Bronchial epithelial cell (primary cell): ENCODE results near the gene ASIC2. TPM values are rescaled to one million over a fixed set of nuclear protein-coding genes. Genes with fewer than 3 reads are reported as not detected.

ENCODE experiments used
- DNase-seq: peaks from one replicate; pipeline ENCODE4 v3.0.0-alpha.2; 2010; ENCODE audit warnings: low read depth
- FAIRE-seq: peaks from 2 replicates; lab custom pipeline; 2011; peaks lifted over from hg19 to GRCh38; lab: Jason Lieb, UNC
- H3K27me3 ChIP-seq: 2 replicates; pipeline ENCODE4 v1.5.1; 2011; ENCODE audit warnings: low read length; ENCODE audit not compliant: control insufficient read depth, insufficient read depth
- H3K36me3 ChIP-seq: 2 replicates; pipeline ENCODE4 v1.5.1; 2011; ENCODE audit warnings: low read length; ENCODE audit not compliant: control insufficient read depth, insufficient read depth
- H3K4me3 ChIP-seq: 2 replicates; pipeline ENCODE4 v1.5.1; 2011; ENCODE audit warnings: mild to moderate bottlenecking, low read depth, low read length, control low read depth
- total RNA-seq: library from RNA; depleted of rRNA; stranded (reverse); fragments of >200 nt; gene quantifications from 2 replicates; pipeline ENCODE4 v1.2.1, GENCODE V29; 2014
- TF ChIP-seq, protein P1 (sequence below): IDR thresholded peaks from 2 replicates; pipeline ENCODE4 v1.5.1; 2011; ENCODE audit warnings: mild to moderate bottlenecking, moderate library complexity, low read length, control low read depth, inconsistent platforms; ENCODE audit not compliant: insufficient read depth, severe bottlenecking

ASIC2 gene
- total RNA-seq, 1 donor from 2014 or later, result not detected

DNA sequence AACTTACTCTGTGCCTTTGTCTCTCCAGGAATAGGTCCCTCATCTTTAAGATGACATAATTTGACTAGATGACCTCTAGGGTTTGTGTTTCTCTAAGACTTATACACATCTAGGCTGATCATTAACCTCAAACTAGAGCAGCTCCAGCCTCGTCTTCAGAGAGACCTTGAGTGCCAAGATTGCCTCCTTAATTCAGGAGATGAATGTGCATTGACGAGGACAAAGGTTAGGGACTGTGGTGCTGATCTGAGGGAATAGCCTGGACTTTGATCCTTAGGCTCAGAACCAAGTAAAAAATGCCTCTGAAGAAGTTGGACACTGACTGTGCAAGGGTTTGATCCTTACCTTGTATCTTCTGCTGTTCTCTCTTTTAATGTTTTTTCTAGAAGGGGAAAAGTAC lies 17.2 kb upstream of the ASIC2 start:
- TF ChIP-seq, protein P1, sequence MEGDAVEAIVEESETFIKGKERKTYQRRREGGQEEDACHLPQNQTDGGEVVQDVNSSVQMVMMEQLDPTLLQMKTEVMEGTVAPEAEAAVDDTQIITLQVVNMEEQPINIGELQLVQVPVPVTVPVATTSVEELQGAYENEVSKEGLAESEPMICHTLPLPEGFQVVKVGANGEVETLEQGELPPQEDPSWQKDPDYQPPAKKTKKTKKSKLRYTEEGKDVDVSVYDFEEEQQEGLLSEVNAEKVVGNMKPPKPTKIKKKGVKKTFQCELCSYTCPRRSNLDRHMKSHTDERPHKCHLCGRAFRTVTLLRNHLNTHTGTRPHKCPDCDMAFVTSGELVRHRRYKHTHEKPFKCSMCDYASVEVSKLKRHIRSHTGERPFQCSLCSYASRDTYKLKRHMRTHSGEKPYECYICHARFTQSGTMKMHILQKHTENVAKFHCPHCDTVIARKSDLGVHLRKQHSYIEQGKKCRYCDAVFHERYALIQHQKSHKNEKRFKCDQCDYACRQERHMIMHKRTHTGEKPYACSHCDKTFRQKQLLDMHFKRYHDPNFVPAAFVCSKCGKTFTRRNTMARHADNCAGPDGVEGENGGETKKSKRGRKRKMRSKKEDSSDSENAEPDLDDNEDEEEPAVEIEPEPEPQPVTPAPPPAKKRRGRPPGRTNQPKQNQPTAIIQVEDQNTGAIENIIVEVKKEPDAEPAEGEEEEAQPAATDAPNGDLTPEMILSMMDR, result no peak
- FAIRE-seq, result no peak
- H3K27me3 ChIP-seq, result no peaks in the 10 kb centered on the region
- no peaks in the 10 kb centered on the region for H3K36me3 ChIP-seq
- DNase-seq, result no peak
- no peak overlapping the region for H3K4me3 ChIP-seq

DNA sequence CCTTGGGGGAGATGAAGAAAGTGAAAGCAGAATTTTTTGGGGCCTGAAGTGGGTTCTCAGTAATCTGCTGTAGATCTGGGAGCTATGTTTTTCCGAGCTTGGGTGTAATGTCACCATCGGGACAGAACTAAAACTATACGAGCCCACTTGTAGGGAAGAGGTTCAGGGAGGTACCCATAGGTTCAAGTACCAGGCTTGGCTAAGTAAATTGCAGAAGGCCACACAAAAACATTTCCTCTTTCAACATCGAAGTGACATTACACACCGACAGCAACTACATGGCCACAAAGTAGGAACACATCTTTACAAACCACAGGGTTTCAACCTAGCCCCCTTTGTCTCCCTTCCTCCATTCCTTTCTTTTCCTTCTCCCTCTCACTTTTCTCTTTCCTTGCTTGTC lies 10.2 kb upstream of the ASIC2 start:
- Histone ChIP-seq H3K36me3 (no peaks in the 10 kb centered on the region), H3K27me3 (no peaks in the 10 kb centered on the region), H3K4me3 (no peak overlapping the region)
- FAIRE-seq (no peak), DNase-seq (no peak)
- TF ChIP-seq, protein P1, result no peak

DNA sequence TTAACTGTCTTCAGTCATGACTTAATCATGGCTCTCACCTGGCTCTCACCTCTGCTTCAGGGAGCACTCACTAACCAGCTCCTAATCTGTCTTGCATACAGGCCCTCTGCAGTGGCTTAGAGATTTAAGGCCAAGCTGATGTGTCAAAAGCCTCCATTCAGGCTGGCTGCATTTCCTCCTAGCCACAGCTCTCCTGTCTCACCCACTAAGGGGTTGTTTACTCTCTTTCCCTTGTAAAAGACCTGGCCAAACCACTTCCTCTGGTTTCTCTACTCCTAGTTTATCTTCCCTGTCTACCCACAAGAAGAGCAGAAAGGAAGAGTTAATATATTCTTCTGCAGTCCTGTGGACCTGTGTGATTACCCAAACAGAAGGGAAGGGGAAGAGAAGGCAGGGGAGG lies 9.3 kb upstream of the ASIC2 start:
- TF ChIP-seq, protein P1, result no peak
- Histone ChIP-seq H3K4me3 (no peak overlapping the region), H3K36me3 (no peaks in the 10 kb centered on the region), H3K27me3 (no peaks in the 10 kb centered on the region)
- DNase-seq (no peak), FAIRE-seq (no peak)

DNA sequence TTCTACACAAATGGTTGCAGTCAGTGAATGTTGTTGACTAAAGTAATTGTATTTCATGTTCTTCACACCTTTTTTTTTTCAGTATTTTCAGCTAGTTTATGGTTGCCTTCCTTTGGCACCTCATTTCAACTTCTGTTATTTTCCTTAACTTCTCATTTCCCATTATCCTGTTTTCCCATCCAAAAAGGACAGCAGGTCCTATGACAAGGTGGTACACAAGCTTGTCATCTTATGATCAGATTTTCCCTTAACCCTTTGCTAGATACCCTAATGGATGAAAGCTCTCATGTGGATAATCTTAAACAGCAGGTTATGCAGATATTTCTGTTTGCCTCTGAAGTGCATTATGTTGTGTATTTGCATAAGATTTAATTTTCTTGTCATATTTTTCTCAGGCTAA lies 7.1 kb upstream of the ASIC2 start:
- DNase-seq (no peak), FAIRE-seq (no peak)
- Histone ChIP-seq H3K27me3 (no peaks in the 10 kb centered on the region), H3K4me3 (no peak overlapping the region), H3K36me3 (no peaks in the 10 kb centered on the region)
- TF ChIP-seq, protein P1, result no peak

DNA sequence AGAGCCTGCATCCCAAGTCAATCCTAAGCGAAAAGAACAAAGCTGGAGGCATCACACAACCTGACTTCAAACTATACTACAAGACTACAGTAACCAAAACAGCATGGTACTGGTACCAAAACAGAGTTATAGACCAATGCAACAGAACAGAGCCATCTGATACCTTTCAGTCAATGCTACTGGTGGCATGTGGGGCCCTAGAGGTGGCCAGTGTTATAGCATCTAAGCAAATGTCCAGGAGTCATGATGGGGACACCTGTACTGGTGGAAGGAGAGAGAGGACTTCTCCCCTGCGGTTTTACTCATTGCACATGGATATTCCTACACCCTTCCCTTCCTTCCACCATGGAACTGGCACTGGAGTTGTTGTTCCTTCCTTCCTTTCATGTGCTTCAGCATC lies 6.0 kb upstream of the ASIC2 start:
- DNase-seq (no peak), FAIRE-seq (no peak)
- TF ChIP-seq, protein P1, result no peak
- H3K27me3 ChIP-seq, result peaks cover 2% of the 10 kb centered on the region
- no peaks in the 10 kb centered on the region for H3K36me3 ChIP-seq
- H3K4me3 ChIP-seq, result no peak overlapping the region

DNA sequence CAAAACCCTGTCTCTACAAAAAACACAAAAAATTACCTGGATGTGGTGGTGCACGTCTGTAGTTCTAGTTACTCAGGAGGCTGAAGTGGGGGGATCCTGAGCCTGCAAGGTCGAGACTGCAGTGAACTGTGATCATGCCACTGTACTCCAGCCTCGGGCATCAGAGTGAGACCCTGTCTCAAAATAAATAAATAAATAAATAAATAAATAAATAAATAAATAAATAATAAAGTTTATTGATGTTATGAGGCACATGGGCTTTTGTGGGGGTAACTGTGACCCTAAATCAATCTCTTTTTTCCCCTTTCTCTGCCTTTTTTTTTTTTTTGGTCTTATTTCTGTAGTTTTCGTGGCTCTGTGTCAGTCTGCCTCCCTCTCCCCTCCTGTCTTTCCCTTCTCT lies 4.5 kb upstream of the ASIC2 start:
- Histone ChIP-seq H3K27me3 (peaks cover 8% of the 10 kb centered on the region), H3K36me3 (no peaks in the 10 kb centered on the region), H3K4me3 (no peak overlapping the region)
- FAIRE-seq (no peak), DNase-seq (no peak)
- TF ChIP-seq, protein P1, result no peak
